ENCODE data around the gene FOXD2.

The FOXD2 gene

DNA sequence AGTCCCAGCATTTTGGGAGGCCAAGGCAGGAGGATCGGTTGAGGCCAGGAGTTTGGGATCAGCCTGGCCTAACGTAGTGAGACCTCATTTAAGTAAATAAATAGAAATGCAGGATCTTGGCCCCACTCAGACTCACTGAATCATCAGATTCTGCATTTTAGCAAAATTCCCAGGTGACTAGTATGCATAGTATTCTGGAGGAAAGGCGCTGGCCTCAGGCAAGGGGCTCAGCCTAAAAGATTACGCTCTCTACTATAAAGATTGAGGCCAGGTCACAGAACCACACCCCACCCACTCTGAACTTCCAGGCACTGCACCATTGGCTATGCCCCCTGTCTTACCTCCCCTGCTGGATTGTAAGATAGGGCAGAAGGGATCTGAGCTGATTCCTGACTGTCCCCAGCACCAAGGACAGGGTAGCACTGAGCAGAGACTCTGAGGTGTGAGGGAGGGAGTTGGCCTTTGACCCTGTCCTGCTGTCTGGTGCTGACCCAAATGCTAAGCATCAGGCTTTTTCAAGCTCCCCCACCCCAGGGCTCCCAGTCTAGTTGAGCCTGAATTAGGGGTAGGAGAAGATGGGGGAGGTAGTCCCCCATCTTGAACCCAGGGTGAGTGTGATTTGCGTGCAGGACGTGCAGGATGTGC is 19.0 kb upstream of the FOXD2 start:
- TF ChIP-seq, protein P1, sequence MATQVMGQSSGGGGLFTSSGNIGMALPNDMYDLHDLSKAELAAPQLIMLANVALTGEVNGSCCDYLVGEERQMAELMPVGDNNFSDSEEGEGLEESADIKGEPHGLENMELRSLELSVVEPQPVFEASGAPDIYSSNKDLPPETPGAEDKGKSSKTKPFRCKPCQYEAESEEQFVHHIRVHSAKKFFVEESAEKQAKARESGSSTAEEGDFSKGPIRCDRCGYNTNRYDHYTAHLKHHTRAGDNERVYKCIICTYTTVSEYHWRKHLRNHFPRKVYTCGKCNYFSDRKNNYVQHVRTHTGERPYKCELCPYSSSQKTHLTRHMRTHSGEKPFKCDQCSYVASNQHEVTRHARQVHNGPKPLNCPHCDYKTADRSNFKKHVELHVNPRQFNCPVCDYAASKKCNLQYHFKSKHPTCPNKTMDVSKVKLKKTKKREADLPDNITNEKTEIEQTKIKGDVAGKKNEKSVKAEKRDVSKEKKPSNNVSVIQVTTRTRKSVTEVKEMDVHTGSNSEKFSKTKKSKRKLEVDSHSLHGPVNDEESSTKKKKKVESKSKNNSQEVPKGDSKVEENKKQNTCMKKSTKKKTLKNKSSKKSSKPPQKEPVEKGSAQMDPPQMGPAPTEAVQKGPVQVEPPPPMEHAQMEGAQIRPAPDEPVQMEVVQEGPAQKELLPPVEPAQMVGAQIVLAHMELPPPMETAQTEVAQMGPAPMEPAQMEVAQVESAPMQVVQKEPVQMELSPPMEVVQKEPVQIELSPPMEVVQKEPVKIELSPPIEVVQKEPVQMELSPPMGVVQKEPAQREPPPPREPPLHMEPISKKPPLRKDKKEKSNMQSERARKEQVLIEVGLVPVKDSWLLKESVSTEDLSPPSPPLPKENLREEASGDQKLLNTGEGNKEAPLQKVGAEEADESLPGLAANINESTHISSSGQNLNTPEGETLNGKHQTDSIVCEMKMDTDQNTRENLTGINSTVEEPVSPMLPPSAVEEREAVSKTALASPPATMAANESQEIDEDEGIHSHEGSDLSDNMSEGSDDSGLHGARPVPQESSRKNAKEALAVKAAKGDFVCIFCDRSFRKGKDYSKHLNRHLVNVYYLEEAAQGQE (IDR thresholded peaks at IDR 0.05; ENCODE audit: insufficient read depth in 1 of 2, low read depth in 2 of 2, low read length in 2 of 2), result peak in 1 of 2 experiments; percentile 73; a peak in 1 of 4 replicates
- no peak for TF ChIP-seq POLR2AphosphoS5 (IDR thresholded peaks at IDR 0.05; ENCODE audit: low read depth, low read length)

DNA sequence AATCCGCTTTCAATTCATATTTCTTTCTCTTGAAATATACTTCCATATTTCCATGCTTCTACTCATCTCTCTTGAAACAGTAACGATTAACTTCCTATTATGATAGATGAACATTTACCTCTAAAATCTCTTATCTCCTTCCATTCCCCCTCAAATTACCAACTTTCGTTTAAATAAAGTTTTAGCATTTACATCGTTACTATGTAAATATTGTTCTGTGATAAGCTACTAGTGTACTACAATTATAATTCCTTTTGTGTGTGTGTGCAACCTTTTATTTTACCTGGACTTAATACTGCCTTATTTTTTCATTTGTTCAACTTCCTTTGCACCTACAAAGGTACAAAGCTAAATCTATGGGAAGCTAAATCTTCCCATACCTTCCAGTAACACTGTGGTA is 17.3 kb upstream of the FOXD2 start:
- TF ChIP-seq, protein P1 (IDR thresholded peaks at IDR 0.05; ENCODE audit: insufficient read depth in 1 of 2, low read depth in 2 of 2, low read length in 2 of 2), result no peak
- TF ChIP-seq SIN3A (IDR thresholded peaks at IDR 0.05; ENCODE audit: borderline replicate concordance, insufficient read depth, low read length), result no peak
- TF ChIP-seq POLR2AphosphoS5 (IDR thresholded peaks at IDR 0.05; ENCODE audit: low read depth, low read length), result no peak
- TF ChIP-seq FOXP2 (optimal IDR thresholded peaks at IDR 0.05; ENCODE audit: borderline replicate concordance, extremely low read depth, extremely low read length, insufficient read depth), result no peak
- no peak for TF ChIP-seq TAF1 (IDR thresholded peaks at IDR 0.05; ENCODE audit: borderline replicate concordance, insufficient read depth, low read length)

DNA sequence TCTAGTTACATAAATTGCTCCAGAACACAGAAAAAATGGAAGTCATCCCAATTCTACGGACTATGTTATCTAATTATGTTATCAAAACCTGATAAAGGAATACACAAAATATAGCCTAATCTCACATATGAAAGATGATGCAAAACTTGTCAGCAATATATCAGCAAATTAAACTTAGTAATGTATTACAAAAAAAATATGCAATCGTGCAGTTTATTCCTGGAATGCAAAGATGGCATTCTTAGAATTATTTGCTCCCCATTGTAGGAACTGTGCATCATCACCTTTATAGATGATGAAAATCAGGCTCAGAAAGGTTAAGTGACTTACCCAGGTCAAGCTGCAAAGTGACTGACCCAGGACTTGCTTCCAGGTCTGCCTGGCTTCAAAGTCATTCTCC is 14.0 kb upstream of the FOXD2 start:
- TF ChIP-seq FOXP2 (optimal IDR thresholded peaks at IDR 0.05; ENCODE audit: borderline replicate concordance, extremely low read depth, extremely low read length, insufficient read depth), result no peak
- no peak for TF ChIP-seq POLR2AphosphoS5 (IDR thresholded peaks at IDR 0.05; ENCODE audit: low read depth, low read length)
- TF ChIP-seq, protein P1 (IDR thresholded peaks at IDR 0.05; ENCODE audit: insufficient read depth in 1 of 2, low read depth in 2 of 2, low read length in 2 of 2), result no peak
- no peak for TF ChIP-seq SIN3A (IDR thresholded peaks at IDR 0.05; ENCODE audit: borderline replicate concordance, insufficient read depth, low read length)
- no peak for TF ChIP-seq TAF1 (IDR thresholded peaks at IDR 0.05; ENCODE audit: borderline replicate concordance, insufficient read depth, low read length)

DNA sequence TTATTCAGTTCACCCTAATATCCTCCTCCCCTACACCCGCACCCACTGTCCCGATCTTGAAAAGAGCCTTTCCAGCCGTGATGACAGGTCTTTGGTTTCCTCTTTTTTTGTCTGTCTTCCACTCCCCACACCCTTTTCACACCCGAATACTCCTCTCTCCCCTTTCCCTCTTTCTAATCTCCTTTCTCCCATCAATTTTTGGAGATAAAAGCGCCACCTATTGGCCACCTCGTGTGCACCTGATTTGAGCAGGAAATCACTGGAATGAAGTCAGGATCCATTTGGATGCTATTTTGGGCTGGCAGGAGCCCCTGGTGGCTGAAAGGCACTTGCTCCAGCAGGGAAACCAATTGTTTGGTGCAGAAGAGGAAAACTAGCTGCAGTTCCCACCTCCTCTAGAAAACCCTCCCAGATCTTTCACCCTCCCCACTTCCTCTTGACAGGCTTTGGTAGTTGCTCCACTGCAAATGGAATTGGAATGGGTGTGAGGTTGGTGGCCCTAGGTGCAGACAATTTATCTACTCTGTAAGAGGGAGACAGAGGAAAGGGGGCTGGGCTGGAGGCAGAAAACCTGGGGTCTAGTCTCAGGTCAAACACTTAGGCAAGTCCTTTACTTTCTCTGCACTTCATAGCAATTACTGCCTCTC is 13.4 kb upstream of the FOXD2 start:
- TF ChIP-seq, protein P1 (IDR thresholded peaks at IDR 0.05; ENCODE audit: insufficient read depth in 1 of 2, low read depth in 2 of 2, low read length in 2 of 2), result no peak
- TF ChIP-seq TAF1 (IDR thresholded peaks at IDR 0.05; ENCODE audit: borderline replicate concordance, insufficient read depth, low read length) (no peak), POLR2AphosphoS5 (IDR thresholded peaks at IDR 0.05; ENCODE audit: low read depth, low read length) (no peak), FOXP2 (optimal IDR thresholded peaks at IDR 0.05; ENCODE audit: borderline replicate concordance, extremely low read depth, extremely low read length, insufficient read depth) (no peak), SIN3A (IDR thresholded peaks at IDR 0.05; ENCODE audit: borderline replicate concordance, insufficient read depth, low read length) (no peak)

Data from PFSK-1 (cell line).